Thymus (tissue), 11 donors: ENCODE results near the gene ULBP2. TPM values are rescaled to one million over a fixed set of nuclear protein-coding genes. Genes with fewer than 3 reads are reported as not detected.

ENCODE experiments used
- DNase-seq, 9 donors: peaks; one replicate each; pipeline ENCODE4 v3.0.0-alpha.2; 2013; ENCODE audit warnings: low spot score in 9 of 9, low read depth in 6 of 9, missing footprints in 1 of 9
- H3K27ac ChIP-seq, 2 donors: one replicate each; pipeline ENCODE4 v1.5.1; 2013; ENCODE audit warnings: control low read depth in 1 of 2, low read depth in 1 of 2, low read length in 1 of 2, mild to moderate bottlenecking in 1 of 2, moderate library complexity in 1 of 2
- H3K27me3 ChIP-seq, 2 donors: one replicate each; pipeline ENCODE4 v1.5.1; 2013; ENCODE audit warnings: low read length in 1 of 2; ENCODE audit not compliant: control insufficient read depth in 2 of 2, insufficient read depth in 1 of 2
- H3K36me3 ChIP-seq, 2 donors: one replicate each; pipeline ENCODE4 v1.5.1; 2013; ENCODE audit warnings: low read length in 1 of 2, mild to moderate bottlenecking in 1 of 2, moderate library complexity in 1 of 2; ENCODE audit not compliant: control insufficient read depth in 2 of 2, insufficient read depth in 2 of 2
- H3K4me1 ChIP-seq, 2 donors: one replicate each; pipeline ENCODE4 v1.5.1; 2013; ENCODE audit warnings: low read length in 2 of 2; ENCODE audit not compliant: control insufficient read depth in 2 of 2, insufficient read depth in 2 of 2
- H3K4me3 ChIP-seq, 2 donors: one replicate each; pipeline ENCODE4 v1.5.1; 2013; ENCODE audit warnings: low read length in 2 of 2, control low read depth in 1 of 2, mild to moderate bottlenecking in 1 of 2
- H3K9me3 ChIP-seq, 2 donors: one replicate each; pipeline ENCODE4 v1.5.1; 2013; ENCODE audit warnings: low read length in 1 of 2, mild to moderate bottlenecking in 1 of 2; ENCODE audit not compliant: control insufficient read depth in 2 of 2, insufficient read depth in 1 of 2
- WGBS: extraction: QIAGEN DNeasy Blood & Tissue Kit; methylation state at CpG from one replicate; pipeline ENCODE4 v1.1.7; 2013; 5-methylcytosine and 5-hydroxymethylcytosine counted together
- polyA plus RNA-seq: library from polyadenylated mRNA; stranded (reverse); fragments of 200-250 nt; gene quantifications from one replicate; pipeline ENCODE4 v1.2.3, GENCODE V29; 2013
- total RNA-seq: library from RNA; stranded (reverse); fragments of 120-200 nt; gene quantifications from one replicate; pipeline ENCODE4 v1.2.4, GENCODE V29; 2013
- donor health status: healthy.

ULBP2 gene
- total and polyA plus RNA-seq, 2 donors: 0.66 to 2.3 TPM

GRCh38 chr6:149977221-149977620 is 35.4 kb downstream of the ULBP2 start:
- WGBS: 89% methylated on average over 4 of the region's 4 CpGs
- no peaks in the 10 kb centered on the region for H3K36me3 ChIP-seq

DNA sequence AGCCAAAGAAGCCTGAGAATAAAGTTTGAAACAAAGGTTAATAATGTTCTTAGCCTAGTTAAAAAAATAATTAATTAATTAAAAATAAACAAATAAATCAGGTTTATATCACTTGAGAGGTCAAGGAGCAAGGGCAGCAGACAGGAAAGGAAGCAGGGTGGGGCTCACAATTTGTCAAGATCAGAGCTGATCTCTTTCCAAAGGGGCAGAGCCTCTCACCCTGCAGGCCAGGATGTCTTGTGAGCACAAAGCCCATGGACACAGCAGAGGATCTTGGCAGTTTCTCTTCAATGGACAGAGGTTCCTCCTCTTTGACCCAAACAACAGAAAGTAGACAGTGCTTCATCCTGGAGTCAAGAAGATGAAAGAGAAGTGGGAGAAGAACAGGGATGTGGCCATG is 36.8 kb downstream of the ULBP2 start:
- no peak for DNase-seq
- Histone ChIP-seq H3K27ac (no peak overlapping the region), H3K9me3 (no peaks in the 10 kb centered on the region), H3K4me1 (peaks cover 0 to 2% of the 10 kb centered on the region in 2 donors), H3K4me3 (no peak overlapping the region), H3K36me3 (no peaks in the 10 kb centered on the region), H3K27me3 (peaks cover 14 to 98% of the 10 kb centered on the region in 2 donors)

More at GRCh38 chr6:149977221-149977620, 35.4 kb downstream of the ULBP2 start:
- H3K27me3 ChIP-seq: peaks cover 6 to 91% of the 10 kb centered on the region in 2 donors
- H3K4me1 ChIP-seq: peaks cover 0 to 2% of the 10 kb centered on the region in 2 donors
- H3K9me3 ChIP-seq: no peaks in the 10 kb centered on the region
- no peak overlapping the region for H3K4me3 ChIP-seq
- no peak for DNase-seq
- H3K27ac ChIP-seq: no peak overlapping the region

DNA sequence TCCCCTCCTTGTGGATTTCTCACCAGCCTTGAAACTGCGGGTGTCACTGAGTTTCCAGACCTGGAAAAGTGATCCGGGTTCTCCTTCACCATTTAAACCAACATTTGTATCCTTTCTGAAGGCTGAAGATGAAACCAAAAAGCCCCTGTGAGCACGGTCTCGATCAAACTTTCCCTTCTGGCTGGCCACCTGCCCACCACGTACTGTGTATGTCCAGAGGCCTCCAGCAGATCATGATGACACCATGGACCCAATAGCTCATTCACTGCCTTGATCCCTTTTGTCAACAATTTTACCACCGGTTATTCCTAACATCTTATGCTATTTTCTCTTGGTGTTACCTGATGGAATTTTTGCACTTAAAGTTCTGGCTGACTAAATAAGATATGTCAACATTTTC is 37.5 kb downstream of the ULBP2 start:
- Histone ChIP-seq H3K9me3 (no peaks in the 10 kb centered on the region), H3K27ac (no peak overlapping the region), H3K4me3 (no peak overlapping the region), H3K4me1 (no peaks in the 10 kb centered on the region), H3K27me3 (peaks cover 12 to 95% of the 10 kb centered on the region in 2 donors), H3K36me3 (no peaks in the 10 kb centered on the region)
- WGBS: 87% methylated on average over 6 of the region's 6 CpGs
- DNase-seq: no peak

- Histone ChIP-seq H3K36me3 (no peaks in the 10 kb centered on the region), H3K4me1 (peaks cover 0 to 4% of the 10 kb centered on the region in 2 donors), H3K27me3 (peaks cover 14 to 95% of the 10 kb centered on the region in 2 donors), H3K9me3 (no peaks in the 10 kb centered on the region), H3K4me3 (no peak overlapping the region), H3K27ac (no peak overlapping the region)
- WGBS: 26% methylated on average over 9 of the region's 9 CpGs
- no peak for DNase-seq
These were observed 41.3 kb downstream of the ULBP2 start for GRCh38 chr6:149983145-149983544.

- Histone ChIP-seq H3K9me3 (peaks cover 2 to 6% of the 10 kb centered on the region in 2 donors), H3K27me3 (peaks cover 20 to 95% of the 10 kb centered on the region in 2 donors), H3K4me1 (peaks cover 4 to 15% of the 10 kb centered on the region in 2 donors), H3K36me3 (no peaks in the 10 kb centered on the region), H3K4me3 (no peak overlapping the region), H3K27ac (no peak overlapping the region)
- 75% methylated on average over 5 of the region's 5 CpGs for WGBS
- DNase-seq: no peak
These were observed 43.0 kb downstream of the ULBP2 start for GRCh38 chr6:149984773-149985172.

DNA sequence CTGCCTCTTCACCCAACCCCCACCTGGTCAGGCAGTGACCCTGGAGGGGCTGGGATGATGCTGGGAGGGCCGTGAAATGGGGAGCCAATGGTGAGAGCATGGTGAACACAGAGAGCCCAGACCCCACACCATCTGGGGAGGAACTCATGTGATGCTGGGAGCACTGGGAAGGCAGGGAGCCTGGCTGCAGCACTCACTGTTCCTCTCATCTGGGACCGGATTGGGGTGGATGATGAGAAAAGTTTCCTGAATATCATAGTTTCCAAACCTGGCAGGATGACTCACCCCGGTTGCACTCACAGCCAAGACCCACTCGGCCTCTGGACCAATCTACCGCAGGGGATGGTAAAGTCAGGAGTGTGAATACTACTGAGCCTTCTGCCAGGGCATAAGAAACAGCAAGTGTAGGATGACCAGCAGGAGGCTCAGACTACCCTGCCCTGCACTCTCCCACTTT is 43.7 kb downstream of the ULBP2 start:
- WGBS: 37% methylated on average over 5 of the region's 5 CpGs
- Histone ChIP-seq H3K27ac (no peak overlapping the region), H3K4me3 (no peak overlapping the region), H3K9me3 (peaks cover 2 to 9% of the 10 kb centered on the region in 2 donors), H3K27me3 (peaks cover 20 to 95% of the 10 kb centered on the region in 2 donors), H3K4me1 (peaks cover 4 to 22% of the 10 kb centered on the region in 2 donors), H3K36me3 (no peaks in the 10 kb centered on the region)
- DNase-seq: no peak

DNA sequence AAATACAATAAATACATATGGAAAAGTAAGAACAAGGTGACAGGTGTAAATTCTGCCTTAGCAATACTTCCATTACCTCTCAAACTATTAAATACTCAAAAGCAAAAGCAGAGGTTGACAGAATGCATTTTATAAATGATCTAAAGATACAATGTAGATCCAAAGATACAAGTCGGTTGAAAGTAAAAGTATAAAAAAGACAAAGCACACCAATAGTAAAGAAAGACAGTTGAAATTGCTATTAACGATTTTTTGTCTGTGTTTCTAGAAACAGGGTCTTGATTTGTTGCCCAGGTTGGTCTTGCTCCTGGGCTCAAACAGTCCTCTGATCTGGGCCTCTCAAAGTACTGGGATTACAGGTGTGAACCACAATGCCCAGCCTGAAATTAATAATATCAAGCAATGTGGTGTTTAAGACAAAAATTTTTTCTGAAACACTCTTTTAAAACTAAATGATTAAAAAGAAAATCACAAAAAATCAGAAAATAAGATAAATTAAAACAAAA is 45.8 kb downstream of the ULBP2 start:
- H3K4me1 ChIP-seq: peaks cover 4 to 41% of the 10 kb centered on the region in 2 donors
- H3K9me3 ChIP-seq: peaks cover 2 to 10% of the 10 kb centered on the region in 2 donors
- no peak overlapping the region for H3K27ac ChIP-seq
- no peak overlapping the region for H3K4me3 ChIP-seq
- 49% methylated on average over 2 of the region's 2 CpGs for WGBS
- H3K36me3 ChIP-seq: no peaks in the 10 kb centered on the region
- DNase-seq: no peak
- peaks cover 26 to 95% of the 10 kb centered on the region in 2 donors for H3K27me3 ChIP-seq

DNA sequence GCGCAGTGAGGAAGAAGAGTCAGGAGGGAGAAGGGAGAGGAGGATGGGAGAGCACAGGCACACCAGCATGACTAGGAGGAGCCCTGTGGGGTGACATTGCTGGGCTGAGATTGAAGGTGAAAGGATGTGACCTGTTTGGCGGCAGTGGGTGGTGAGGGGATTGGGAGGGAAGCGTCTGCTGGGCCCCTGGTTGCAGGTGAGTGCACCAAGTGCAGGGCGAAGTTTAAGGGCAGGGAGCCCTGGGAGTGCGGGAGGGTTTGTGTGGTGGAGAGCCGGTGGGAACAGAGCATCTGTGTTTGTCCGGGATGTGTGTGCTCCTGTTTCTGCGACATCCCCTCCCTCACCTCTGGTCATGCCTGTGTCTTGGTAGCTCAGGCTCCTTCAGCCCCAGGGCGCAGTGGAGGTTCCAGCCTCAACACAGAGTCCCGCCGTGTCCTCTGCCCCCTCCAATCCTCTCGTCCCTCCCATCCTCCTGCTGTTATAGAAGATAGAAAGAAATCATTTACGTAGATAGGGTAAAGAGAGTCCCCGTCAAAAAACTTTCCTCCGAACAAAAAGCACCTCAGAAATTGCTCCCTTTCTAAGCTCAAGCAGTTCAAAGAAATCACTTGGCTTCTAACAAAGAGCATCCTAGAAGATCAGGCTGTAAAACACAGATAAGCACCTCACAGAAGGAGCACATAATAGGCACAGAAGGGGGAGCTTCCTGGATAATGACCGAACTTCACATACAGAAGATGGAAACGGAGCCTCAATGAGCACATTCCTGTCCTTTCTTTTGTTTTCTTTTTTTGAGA is 46.9 kb downstream of the ULBP2 start:
- WGBS: 13% methylated on average over 17 of the region's 17 CpGs
- H3K27ac ChIP-seq: peak overlapping the region in 1 of 2 donors; percentile 68
- peaks cover 4 to 41% of the 10 kb centered on the region in 2 donors for H3K4me1 ChIP-seq
- DNase-seq: peak in 1 of 9 donors; percentile 59
- peaks cover 24 to 92% of the 10 kb centered on the region in 2 donors for H3K27me3 ChIP-seq
- peak overlapping the region; percentile 48 to 56 for H3K4me3 ChIP-seq
- no peaks in the 10 kb centered on the region for H3K36me3 ChIP-seq
- H3K9me3 ChIP-seq: peaks cover 2 to 10% of the 10 kb centered on the region in 2 donors

- Histone ChIP-seq H3K27me3 (peaks cover 27 to 88% of the 10 kb centered on the region in 2 donors), H3K4me3 (peak overlapping the region; percentile 48 to 56), H3K4me1 (peaks cover 0 to 44% of the 10 kb centered on the region in 2 donors), H3K36me3 (no peaks in the 10 kb centered on the region), H3K27ac (peak overlapping the region; percentile 68 to 71), H3K9me3 (peaks cover 2 to 10% of the 10 kb centered on the region in 2 donors)
- 3% methylated on average over 32 of the region's 32 CpGs for WGBS
- peak in 1 of 9 donors; percentile 29 for DNase-seq
These were observed 48.4 kb downstream of the ULBP2 start for GRCh38 chr6:149990212-149990660.
